HFF-Myc (cell line): ENCODE measurements around the gene SH3D19.

ENCODE experiments used
- DNase-seq: peaks from one replicate; pipeline ENCODE4 v3.0.0-alpha.2; 2011; ENCODE audit warnings: low read depth; ENCODE audit errors: extremely low read depth
- H3K4me3 ChIP-seq: replicated peaks from 2 replicates; pipeline ENCODE4 v1.5.1; 2011; ENCODE audit warnings: low read depth, mild to moderate bottlenecking, control low read depth, low read length
- CTCF ChIP-seq: IDR thresholded peaks from 2 replicates; pipeline ENCODE4 v1.5.1; 2012; ENCODE audit warnings: mild to moderate bottlenecking, low read depth, low read length, control low read depth; ENCODE audit errors: missing control alignments

SH3D19 gene

GRCh38 chr4:151226004-151226932 lies 99.1 kb downstream of the SH3D19 start:
- DNase-seq = peak; percentile 70
- H3K4me3 ChIP-seq = peak overlapping the region; percentile 51

GRCh38 chr4:151223465-151223864 lies 101.9 kb downstream of the SH3D19 start:
- TF ChIP-seq CTCF = no peak
- no peak overlapping the region for H3K4me3 ChIP-seq
- no peak for DNase-seq

More at GRCh38 chr4:151226004-151226932, 99.1 kb downstream of the SH3D19 start:
- no peak for TF ChIP-seq CTCF

DNA sequence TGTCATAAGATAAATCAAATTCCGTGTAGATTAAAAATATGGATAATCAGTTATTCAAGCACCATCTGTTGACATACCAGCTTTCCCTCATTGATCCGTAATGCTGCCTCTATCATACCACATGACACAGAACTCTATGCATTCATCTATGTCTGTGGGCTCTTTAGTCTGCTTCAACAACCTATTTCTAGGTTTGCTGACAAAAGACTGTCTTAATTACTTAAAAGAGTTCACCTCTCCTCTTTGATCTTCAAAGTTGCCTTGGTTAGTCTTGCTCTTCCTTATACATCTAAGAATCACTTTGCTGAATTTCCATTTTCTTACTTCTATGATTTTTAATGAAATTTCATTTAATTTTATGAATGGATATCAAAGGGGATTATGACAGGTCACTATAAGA lies 105.5 kb downstream of the SH3D19 start:
- TF ChIP-seq CTCF = no peak
- DNase-seq = no peak
- H3K4me3 ChIP-seq = no peak overlapping the region

DNA sequence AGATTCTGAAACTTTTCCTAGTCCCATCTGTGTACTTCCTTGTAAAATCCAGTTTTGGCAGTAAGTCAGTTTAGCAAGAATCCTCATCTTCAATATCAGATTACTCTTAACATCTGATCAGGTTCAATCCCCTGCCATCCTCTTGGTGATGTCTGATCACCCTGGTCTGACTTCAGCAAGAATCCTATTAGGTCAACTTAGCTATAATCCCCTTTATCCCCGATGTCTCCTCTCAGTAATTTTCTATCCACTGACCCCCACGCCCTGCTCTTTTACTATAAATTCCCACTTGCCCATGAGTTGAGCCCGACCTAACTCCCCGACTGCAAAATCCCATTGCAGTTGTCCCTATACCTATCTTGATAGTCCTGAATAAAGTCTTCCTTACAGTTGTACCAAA lies 106.3 kb downstream of the SH3D19 start:
- DNase-seq = no peak
- no peak for TF ChIP-seq CTCF
- no peak overlapping the region for H3K4me3 ChIP-seq

DNA sequence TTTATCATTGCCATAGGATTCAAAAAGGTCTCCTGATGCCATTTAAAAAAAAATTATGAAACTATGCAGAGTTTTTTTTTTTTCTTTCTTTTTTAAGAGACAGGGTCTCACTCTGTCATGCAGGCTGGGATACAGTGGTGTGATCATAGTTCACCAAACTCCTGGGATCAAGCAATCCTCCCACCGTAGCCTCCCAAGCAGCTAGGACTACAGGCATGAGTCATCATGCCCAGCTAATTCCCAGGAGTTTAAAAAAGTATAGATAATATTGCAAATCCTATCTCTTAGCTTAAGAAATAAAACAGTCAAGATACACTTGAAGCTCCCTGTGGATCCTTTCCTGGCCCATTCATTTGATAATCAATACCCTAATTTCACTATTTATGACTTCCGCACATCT lies 107.1 kb downstream of the SH3D19 start:
- no peak for DNase-seq
- H3K4me3 ChIP-seq = no peak overlapping the region
- no peak for TF ChIP-seq CTCF

DNA sequence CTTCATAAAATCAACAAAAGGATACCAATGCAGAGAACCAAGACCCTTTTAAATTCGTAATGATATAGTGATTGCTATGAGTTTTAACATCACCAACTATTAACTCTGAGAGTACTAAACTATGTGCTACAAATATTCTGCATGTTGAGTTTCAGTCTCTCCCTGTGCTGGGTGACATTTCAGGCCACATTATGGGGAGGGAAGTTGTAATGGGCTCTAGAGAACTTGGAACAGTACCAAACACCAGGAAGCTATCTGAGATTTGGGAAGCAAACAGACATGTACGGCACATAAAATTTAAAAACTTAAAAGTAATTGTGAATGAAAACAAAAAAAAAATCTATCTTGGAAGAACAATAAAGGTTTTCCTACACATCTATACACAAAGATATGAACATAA lies 108.1 kb downstream of the SH3D19 start:
- H3K4me3 ChIP-seq = no peak overlapping the region
- no peak for TF ChIP-seq CTCF
- DNase-seq = no peak
